Liver (tissue), 9 donors: ENCODE measurements around the gene ZNF792. TPM values are rescaled to one million over a fixed set of nuclear protein-coding genes. Genes with fewer than 3 reads are reported as not detected.
"Not testable (repeated sequence)": the region's sequence is repeated elsewhere in the genome, so short reads cannot be mapped to it uniquely, and the experiment has no call there.

ENCODE experiments used
- DNase-seq: peaks from one replicate; pipeline ENCODE4 v3.0.0-alpha.2; 2017; ENCODE audit warnings: low spot score
- H3K27ac ChIP-seq, 2 donors: one replicate each; pipeline ENCODE4 v1.7.0; 2013; ENCODE audit warnings: inconsistent platforms in 2 of 2, low read length in 2 of 2, control low read depth in 1 of 2, low read depth in 1 of 2, mild to moderate bottlenecking in 1 of 2
- H3K27me3 ChIP-seq, 4 donors: one replicate each; pipeline versions ENCODE4 v1.6.1 to v1.7.0; 2013; ENCODE audit warnings: low read length in 3 of 4, inconsistent platforms in 1 of 4, mild to moderate bottlenecking in 1 of 4, moderate library complexity in 1 of 4; ENCODE audit not compliant: control insufficient read depth in 4 of 4, insufficient read depth in 4 of 4
- H3K36me3 ChIP-seq, 4 donors: one replicate each; pipeline versions ENCODE4 v1.6.1 to v1.7.0; 2013; ENCODE audit warnings: low read length in 3 of 4, mild to moderate bottlenecking in 3 of 4, low read depth in 1 of 4, moderate library complexity in 1 of 4; ENCODE audit not compliant: control insufficient read depth in 4 of 4, insufficient read depth in 3 of 4
- H3K4me1 ChIP-seq, 4 donors: one replicate each; pipeline versions ENCODE4 v1.6.1 to v1.7.0; 2013; ENCODE audit warnings: low read length in 3 of 4, mild to moderate bottlenecking in 3 of 4, moderate library complexity in 1 of 4; ENCODE audit not compliant: control insufficient read depth in 4 of 4, insufficient read depth in 4 of 4
- H3K4me3 ChIP-seq, 3 donors: one replicate each; pipeline versions ENCODE4 v1.6.1 to v1.7.0; 2013; ENCODE audit warnings: low read length in 3 of 3, control low read depth in 1 of 3, low read depth in 1 of 3, mild to moderate bottlenecking in 1 of 3
- H3K9ac ChIP-seq, 2 donors: one replicate each; pipeline ENCODE4 v1.7.0; 2013; ENCODE audit warnings: low read length in 2 of 2, mild to moderate bottlenecking in 2 of 2, moderate library complexity in 2 of 2, control low read depth in 1 of 2, low read depth in 1 of 2
- H3K9me3 ChIP-seq, 4 donors: one replicate each; pipeline versions ENCODE4 v1.6.1 to v1.7.0; 2013; ENCODE audit warnings: low read length in 3 of 4; ENCODE audit not compliant: control insufficient read depth in 4 of 4
- ATF3 ChIP-seq: IDR thresholded peaks from 2 replicates; pipeline ENCODE4 v1.6.1; 2016; ENCODE audit warnings: antibody characterized with exemption
- EGR1 ChIP-seq, 2 donors: IDR thresholded peaks; 2 replicates each; pipeline ENCODE4 v1.6.1; 2016 to 2018; ENCODE audit warnings: antibody characterized with exemption in 2 of 2, low read depth in 2 of 2
- HNF4A ChIP-seq, 2 donors: conservative IDR thresholded peaks; 2 replicates each; pipeline ENCODE4 v1.6.1; 2016; ENCODE audit warnings: antibody characterized with exemption in 2 of 2, mild to moderate bottlenecking in 2 of 2
- HNF4G ChIP-seq: IDR thresholded peaks from 2 replicates; pipeline ENCODE4 v1.6.1; 2016; ENCODE audit warnings: antibody characterized with exemption
- TAF1 ChIP-seq: conservative IDR thresholded peaks from 2 replicates; pipeline ENCODE4 v1.6.1; 2016; ENCODE audit warnings: antibody characterized with exemption, mild to moderate bottlenecking
- YY1 ChIP-seq: IDR thresholded peaks from 2 replicates; pipeline ENCODE4 v1.6.1; 2016; ENCODE audit warnings: antibody characterized with exemption, mild to moderate bottlenecking
- WGBS: extraction: QIAGEN DNeasy Blood & Tissue Kit; methylation state at CpG from one replicate; pipeline ENCODE4 v1.1.7; 2013; 5-methylcytosine and 5-hydroxymethylcytosine counted together
- polyA plus RNA-seq, 2 donors: library from polyadenylated mRNA; stranded (reverse) in 1 of 2; unstranded in 1 of 2; fragments of 200-250 nt in 1 of 2; fragments of >200 nt in 1 of 2; fragmentation: Nextera tagmentation in 1 of 2; extraction: Ambion mirVana in 1 of 2; gene quantifications; one replicate each; pipeline versions ENCODE4 v1.2.1 to v1.2.3, GENCODE V29; 2013 to 2015
- total RNA-seq, 2 donors: library from RNA; depleted of rRNA; stranded (reverse); fragments of >200 nt; gene quantifications; one replicate each; pipeline ENCODE4 v1.2.3, GENCODE V29; 2014
- TF ChIP-seq, protein P1 (sequence below): IDR thresholded peaks from 2 replicates; pipeline ENCODE4 v1.6.1; 2016; ENCODE audit warnings: antibody characterized with exemption
- TF ChIP-seq, protein P2 (sequence below): IDR thresholded peaks from 2 replicates; pipeline ENCODE4 v1.6.1; 2016; ENCODE audit warnings: antibody characterized with exemption
- donor health status: healthy.
- donor health status: healthy.
- donor health status: healthy.
- donor health status: healthy.
- donor health status: healthy.

The ZNF792 gene
- total and polyA plus RNA-seq, 4 donors: 0.65 to 4.9 (median 3.1) TPM

DNA sequence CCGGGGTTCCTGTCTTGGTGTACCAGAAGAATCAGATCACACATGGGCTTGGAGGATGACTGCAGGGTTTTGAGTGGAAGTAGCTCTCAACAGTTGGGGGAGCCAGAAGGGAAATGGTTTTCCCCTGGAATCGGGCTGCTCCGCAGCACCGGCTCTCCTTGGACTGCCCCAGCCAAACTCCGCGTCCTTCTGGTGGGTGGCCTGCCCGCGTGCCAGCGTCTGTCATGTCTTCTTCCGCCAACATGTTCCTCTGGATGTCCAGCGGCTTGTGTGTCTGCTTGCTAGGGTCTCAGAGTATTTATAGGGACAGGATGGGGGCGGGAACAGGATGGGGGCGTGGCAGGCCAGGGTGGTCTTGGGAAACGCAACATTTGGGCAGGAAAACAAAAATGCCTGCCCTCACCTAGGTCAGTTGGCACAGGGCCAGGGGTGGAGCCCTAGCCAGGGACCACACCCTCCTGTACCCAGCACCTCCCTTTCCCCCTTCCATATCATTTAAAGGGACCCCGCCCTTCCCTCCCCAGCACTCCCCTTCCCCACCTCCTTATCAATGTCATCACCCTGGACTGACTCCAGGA is 38.7 kb downstream of the ZNF792 start (continued):
- TF ChIP-seq, protein P1, sequence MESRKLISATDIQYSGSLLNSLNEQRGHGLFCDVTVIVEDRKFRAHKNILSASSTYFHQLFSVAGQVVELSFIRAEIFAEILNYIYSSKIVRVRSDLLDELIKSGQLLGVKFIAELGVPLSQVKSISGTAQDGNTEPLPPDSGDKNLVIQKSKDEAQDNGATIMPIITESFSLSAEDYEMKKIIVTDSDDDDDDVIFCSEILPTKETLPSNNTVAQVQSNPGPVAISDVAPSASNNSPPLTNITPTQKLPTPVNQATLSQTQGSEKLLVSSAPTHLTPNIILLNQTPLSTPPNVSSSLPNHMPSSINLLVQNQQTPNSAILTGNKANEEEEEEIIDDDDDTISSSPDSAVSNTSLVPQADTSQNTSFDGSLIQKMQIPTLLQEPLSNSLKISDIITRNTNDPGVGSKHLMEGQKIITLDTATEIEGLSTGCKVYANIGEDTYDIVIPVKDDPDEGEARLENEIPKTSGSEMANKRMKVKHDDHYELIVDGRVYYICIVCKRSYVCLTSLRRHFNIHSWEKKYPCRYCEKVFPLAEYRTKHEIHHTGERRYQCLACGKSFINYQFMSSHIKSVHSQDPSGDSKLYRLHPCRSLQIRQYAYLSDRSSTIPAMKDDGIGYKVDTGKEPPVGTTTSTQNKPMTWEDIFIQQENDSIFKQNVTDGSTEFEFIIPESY: no peak
- TF ChIP-seq ATF3: no peak
- no peak for TF ChIP-seq EGR1 (IDR thresholded peaks at IDR 0.05; ENCODE audit: low read depth in 2 of 2)

- not testable (repeated sequence) for H3K27me3 ChIP-seq, DNase-seq
These were observed 43.8 kb downstream of the ZNF792 start for GRCh38 chr19:34920090-34920786.

GRCh38 chr19:34918190-34918589 is 45.8 kb downstream of the ZNF792 start:
- H3K27ac ChIP-seq: no peak overlapping the region
- no peak for TF ChIP-seq HNF4G
- TF ChIP-seq YY1: no peak
- TF ChIP-seq, protein P2, sequence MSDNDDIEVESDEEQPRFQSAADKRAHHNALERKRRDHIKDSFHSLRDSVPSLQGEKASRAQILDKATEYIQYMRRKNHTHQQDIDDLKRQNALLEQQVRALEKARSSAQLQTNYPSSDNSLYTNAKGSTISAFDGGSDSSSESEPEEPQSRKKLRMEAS: no peak
- no peak for TF ChIP-seq HNF4A (conservative IDR thresholded peaks at IDR 0.05)
- TF ChIP-seq TAF1: no peak
- TF ChIP-seq ATF3: no peak
- 85% methylated on average over 2 of the region's 2 CpGs for WGBS
- no peak for DNase-seq
- no peaks in the 10 kb centered on the region for H3K4me1 ChIP-seq
- peaks cover 5 to 35% (median 15%) of the 10 kb centered on the region in 4 donors for H3K9me3 ChIP-seq
- no peak overlapping the region for H3K9ac ChIP-seq
- no peaks in the 10 kb centered on the region for H3K27me3 ChIP-seq
- no peak overlapping the region for H3K4me3 ChIP-seq
- H3K36me3 ChIP-seq: no peaks in the 10 kb centered on the region

More at GRCh38 chr19:34920090-34920786, 43.8 kb downstream of the ZNF792 start:
- Histone ChIP-seq H3K9me3 (peaks cover 5 to 35% (median 16%) of the 10 kb centered on the region in 4 donors), H3K4me3 (peak overlapping the region in 1 of 3 donors; percentile 41)
- not testable (repeated sequence) for H3K36me3 ChIP-seq, H3K9ac ChIP-seq, H3K4me1 ChIP-seq, H3K27ac ChIP-seq
- WGBS: 67% methylated on average over 8 of the region's 8 CpGs

DNA sequence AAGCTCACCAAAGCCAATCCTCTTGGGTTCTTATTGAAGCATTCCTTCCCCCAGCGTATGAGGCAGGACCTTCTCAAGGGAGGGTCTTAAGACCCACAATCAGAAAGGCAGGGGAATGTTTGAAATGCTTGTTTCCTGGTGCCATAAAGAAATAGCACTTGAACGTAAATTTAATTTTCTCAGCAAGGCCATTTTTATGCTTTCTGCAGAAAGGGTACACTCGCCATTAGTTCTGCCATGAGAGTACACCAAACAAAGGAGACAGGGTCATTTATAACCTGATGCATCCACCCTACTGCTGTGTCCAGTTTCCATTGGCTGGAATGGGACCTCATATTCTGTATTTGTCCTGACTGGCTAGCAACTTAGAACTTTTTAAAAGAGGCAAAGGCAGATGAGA is 46.9 kb downstream of the ZNF792 start:
- H3K36me3 ChIP-seq, DNase-seq, H3K4me3 ChIP-seq: not testable (repeated sequence)

More for the DNA sequence above, 46.9 kb downstream of the ZNF792 start:
- H3K9me3 ChIP-seq: peaks cover 5 to 35% (median 15%) of the 10 kb centered on the region in 4 donors
- not testable (repeated sequence) for H3K27ac ChIP-seq, H3K9ac ChIP-seq, H3K4me1 ChIP-seq, H3K27me3 ChIP-seq
- WGBS: 82% methylated on average over 3 of the region's 3 CpGs
